ENCODE measurements around the gene DYRK4. TPM values are rescaled to one million over a fixed set of nuclear protein-coding genes. Genes with fewer than 3 reads are reported as not detected.

DYRK4 gene
- total and polyA plus RNA-seq, 4 donors: 29.6 to 74.8 (median 39.6) TPM

- 86 to 88% methylated on average over 2 of the region's 2 CpGs for WGBS, 2 donors
- Histone ChIP-seq H3K4me3 (ENCODE audit: low read length in 2 of 2) (no peak overlapping the region), H3K4me1 (ENCODE audit: control insufficient read depth in 1 of 2, insufficient read depth in 2 of 2, low read length in 2 of 2) (no peaks in the 10 kb centered on the region), H3K27me3 (ENCODE audit: control insufficient read depth in 1 of 2, insufficient read depth in 2 of 2, low read length in 1 of 2) (no peaks in the 10 kb centered on the region), H3K9me3 (ENCODE audit: control insufficient read depth, low read length) (no peaks in the 10 kb centered on the region), H3K36me3 (ENCODE audit: control insufficient read depth in 1 of 2, insufficient read depth in 2 of 2, low read length in 1 of 2) (no peaks in the 10 kb centered on the region), H3K27ac (ENCODE audit: low read depth in 1 of 2, low read length in 2 of 2) (no peak overlapping the region)
- no peak for DNase-seq
- no peak for ATAC-seq (ENCODE audit: low FRiP score)
- intact Hi-C loops (cut with DNase I): no loop called here
These were observed 5.1 kb upstream of the DYRK4 start for GRCh38 chr12:4556735-4557530.

GRCh38 chr12:4557586-4557985 lies 4.4 kb upstream of the DYRK4 start:
- intact Hi-C loops (cut with DNase I): no loop called here
- Histone ChIP-seq H3K27me3 (ENCODE audit: control insufficient read depth in 1 of 2, insufficient read depth in 2 of 2, low read length in 1 of 2) (no peaks in the 10 kb centered on the region), H3K4me1 (ENCODE audit: control insufficient read depth in 1 of 2, insufficient read depth in 2 of 2, low read length in 2 of 2) (no peaks in the 10 kb centered on the region), H3K4me3 (ENCODE audit: low read length in 2 of 2) (no peak overlapping the region), H3K9me3 (ENCODE audit: control insufficient read depth, low read length) (no peaks in the 10 kb centered on the region), H3K27ac (ENCODE audit: low read depth in 1 of 2, low read length in 2 of 2) (no peak overlapping the region), H3K36me3 (ENCODE audit: control insufficient read depth in 1 of 2, insufficient read depth in 2 of 2, low read length in 1 of 2) (no peaks in the 10 kb centered on the region)
- WGBS, 2 donors: 86 to 87% methylated on average over 5 of the region's 5 CpGs
- DNase-seq (no peak), ATAC-seq (ENCODE audit: low FRiP score) (no peak)

- Histone ChIP-seq H3K27ac (ENCODE audit: low read depth in 1 of 2, low read length in 2 of 2) (no peak overlapping the region), H3K36me3 (ENCODE audit: control insufficient read depth in 1 of 2, insufficient read depth in 2 of 2, low read length in 1 of 2) (no peaks in the 10 kb centered on the region), H3K4me1 (ENCODE audit: control insufficient read depth in 1 of 2, insufficient read depth in 2 of 2, low read length in 2 of 2) (no peaks in the 10 kb centered on the region), H3K9me3 (ENCODE audit: control insufficient read depth, low read length) (no peaks in the 10 kb centered on the region), H3K4me3 (ENCODE audit: low read length in 2 of 2) (no peak overlapping the region), H3K27me3 (ENCODE audit: control insufficient read depth in 1 of 2, insufficient read depth in 2 of 2, low read length in 1 of 2) (no peaks in the 10 kb centered on the region)
- intact Hi-C loops (cut with DNase I): no loop called here
- ATAC-seq (ENCODE audit: low FRiP score) (no peak), DNase-seq (no peak)
- 95 to 97% methylated on average over 2 of the region's 2 CpGs for WGBS, 2 donors
These were observed 3.8 kb upstream of the DYRK4 start for GRCh38 chr12:4558171-4558570.

DNA sequence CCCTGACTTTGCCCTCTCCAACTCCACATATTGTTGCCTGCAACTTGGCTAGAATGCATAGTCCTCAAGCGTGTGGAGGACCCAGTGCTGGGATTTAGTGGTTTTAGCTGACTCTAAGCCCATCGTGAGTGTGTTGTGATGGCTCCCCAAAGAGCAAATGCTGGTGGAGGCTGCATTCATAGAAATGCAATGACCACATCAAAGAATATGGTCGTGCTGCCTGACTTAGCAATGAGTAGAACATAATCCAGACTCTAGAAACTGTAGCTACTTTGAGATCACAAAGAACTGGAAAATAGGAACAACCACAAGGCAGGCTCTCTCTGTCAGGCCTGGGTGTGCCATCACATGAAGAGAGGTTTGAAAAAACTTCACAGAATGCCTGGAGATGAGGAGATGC lies 1.3 kb downstream of the DYRK4 start:
- Histone ChIP-seq H3K27ac (ENCODE audit: low read depth in 1 of 2, low read length in 2 of 2) (no peak overlapping the region), H3K4me3 (ENCODE audit: low read length in 2 of 2) (no peak overlapping the region), H3K9me3 (ENCODE audit: control insufficient read depth, low read length) (no peaks in the 10 kb centered on the region), H3K4me1 (ENCODE audit: control insufficient read depth in 1 of 2, insufficient read depth in 2 of 2, low read length in 2 of 2) (no peaks in the 10 kb centered on the region), H3K36me3 (ENCODE audit: control insufficient read depth in 1 of 2, insufficient read depth in 2 of 2, low read length in 1 of 2) (no peaks in the 10 kb centered on the region), H3K27me3 (ENCODE audit: control insufficient read depth in 1 of 2, insufficient read depth in 2 of 2, low read length in 1 of 2) (no peaks in the 10 kb centered on the region)
- DNase-seq (no peak), ATAC-seq (ENCODE audit: low FRiP score) (no peak)
- WGBS, 2 donors: 79 to 81% methylated on average over 3 of the region's 3 CpGs
- intact Hi-C loops (cut with DNase I): no loop called here

- Histone ChIP-seq H3K27me3 (ENCODE audit: control insufficient read depth in 1 of 2, insufficient read depth in 2 of 2, low read length in 1 of 2) (no peaks in the 10 kb centered on the region), H3K4me1 (ENCODE audit: control insufficient read depth in 1 of 2, insufficient read depth in 2 of 2, low read length in 2 of 2) (no peaks in the 10 kb centered on the region), H3K9me3 (ENCODE audit: control insufficient read depth, low read length) (no peaks in the 10 kb centered on the region), H3K4me3 (ENCODE audit: low read length in 2 of 2) (no peak overlapping the region), H3K36me3 (ENCODE audit: control insufficient read depth in 1 of 2, insufficient read depth in 2 of 2, low read length in 1 of 2) (no peaks in the 10 kb centered on the region), H3K27ac (ENCODE audit: low read depth in 1 of 2, low read length in 2 of 2) (no peak overlapping the region)
- WGBS, 2 donors: 70% methylated on average over 5 of the region's 5 CpGs
- intact Hi-C loops (cut with DNase I): no loop called here
- no peak for DNase-seq
- ATAC-seq (ENCODE audit: low FRiP score): no peak
These were observed 2.8 kb downstream of the DYRK4 start for GRCh38 chr12:4564818-4565217.

DNA sequence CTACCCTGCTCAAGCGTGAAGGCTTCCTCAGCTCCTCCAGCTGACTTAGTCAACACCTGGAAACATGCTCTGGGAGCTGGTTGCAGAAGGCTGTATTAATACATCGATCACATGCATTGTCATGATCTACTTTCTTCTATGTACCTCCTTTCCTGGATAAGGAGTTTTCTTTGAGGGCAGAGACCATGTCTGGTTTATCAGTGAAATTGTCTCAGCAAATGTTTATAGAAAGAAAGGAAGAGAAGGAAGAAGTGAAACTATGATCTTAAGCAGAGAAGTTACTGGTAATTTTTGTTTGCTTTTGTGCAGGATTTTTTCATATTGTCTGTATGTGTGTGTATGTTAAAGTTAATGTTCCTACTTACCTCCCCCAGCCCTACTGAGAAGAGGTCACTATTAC lies 4.5 kb downstream of the DYRK4 start:
- no peaks in the 10 kb centered on the region for H3K9me3 ChIP-seq (ENCODE audit: control insufficient read depth, low read length)
- no peak overlapping the region for H3K27ac ChIP-seq (ENCODE audit: low read depth in 1 of 2, low read length in 2 of 2)
- no peaks in the 10 kb centered on the region for H3K4me1 ChIP-seq (ENCODE audit: control insufficient read depth in 1 of 2, insufficient read depth in 2 of 2, low read length in 2 of 2)
- no peak for ATAC-seq (ENCODE audit: low FRiP score)
- intact Hi-C loops (cut with DNase I): no loop called here
- no peaks in the 10 kb centered on the region for H3K36me3 ChIP-seq (ENCODE audit: control insufficient read depth in 1 of 2, insufficient read depth in 2 of 2, low read length in 1 of 2)
- no peaks in the 10 kb centered on the region for H3K27me3 ChIP-seq (ENCODE audit: control insufficient read depth in 1 of 2, insufficient read depth in 2 of 2, low read length in 1 of 2)
- no peak overlapping the region for H3K4me3 ChIP-seq (ENCODE audit: low read length in 2 of 2)
- 89 to 93% methylated on average over 2 of the region's 2 CpGs for WGBS, 2 donors
- no peak for DNase-seq

- intact Hi-C loops (cut with DNase I): no loop called here
- Histone ChIP-seq H3K9me3 (ENCODE audit: control insufficient read depth, low read length) (no peaks in the 10 kb centered on the region), H3K4me1 (ENCODE audit: control insufficient read depth in 1 of 2, insufficient read depth in 2 of 2, low read length in 2 of 2) (no peaks in the 10 kb centered on the region), H3K4me3 (ENCODE audit: low read length in 2 of 2) (no peak overlapping the region), H3K27ac (ENCODE audit: low read depth in 1 of 2, low read length in 2 of 2) (no peak overlapping the region), H3K36me3 (ENCODE audit: control insufficient read depth in 1 of 2, insufficient read depth in 2 of 2, low read length in 1 of 2) (no peaks in the 10 kb centered on the region), H3K27me3 (ENCODE audit: control insufficient read depth in 1 of 2, insufficient read depth in 2 of 2, low read length in 1 of 2) (no peaks in the 10 kb centered on the region)
- DNase-seq: no peak
- 64 to 73% methylated on average over 3 of the region's 3 CpGs for WGBS, 2 donors
- no peak for ATAC-seq (ENCODE audit: low FRiP score)
These were observed 5.3 kb downstream of the DYRK4 start for GRCh38 chr12:4567073-4567881.

- Histone ChIP-seq H3K9me3 (ENCODE audit: control insufficient read depth, low read length) (no peaks in the 10 kb centered on the region), H3K27me3 (ENCODE audit: control insufficient read depth in 1 of 2, insufficient read depth in 2 of 2, low read length in 1 of 2) (no peaks in the 10 kb centered on the region), H3K36me3 (ENCODE audit: control insufficient read depth in 1 of 2, insufficient read depth in 2 of 2, low read length in 1 of 2) (no peaks in the 10 kb centered on the region), H3K4me3 (ENCODE audit: low read length in 2 of 2) (no peak overlapping the region), H3K27ac (ENCODE audit: low read depth in 1 of 2, low read length in 2 of 2) (no peak overlapping the region), H3K4me1 (ENCODE audit: control insufficient read depth in 1 of 2, insufficient read depth in 2 of 2, low read length in 2 of 2) (no peaks in the 10 kb centered on the region)
- WGBS, 2 donors: 87 to 89% methylated on average over 4 of the region's 4 CpGs
- intact Hi-C loops (cut with DNase I): no loop called here
- DNase-seq: no peak
- no peak for ATAC-seq (ENCODE audit: low FRiP score)
These were observed 7.3 kb downstream of the DYRK4 start for GRCh38 chr12:4569261-4569660.

DNA sequence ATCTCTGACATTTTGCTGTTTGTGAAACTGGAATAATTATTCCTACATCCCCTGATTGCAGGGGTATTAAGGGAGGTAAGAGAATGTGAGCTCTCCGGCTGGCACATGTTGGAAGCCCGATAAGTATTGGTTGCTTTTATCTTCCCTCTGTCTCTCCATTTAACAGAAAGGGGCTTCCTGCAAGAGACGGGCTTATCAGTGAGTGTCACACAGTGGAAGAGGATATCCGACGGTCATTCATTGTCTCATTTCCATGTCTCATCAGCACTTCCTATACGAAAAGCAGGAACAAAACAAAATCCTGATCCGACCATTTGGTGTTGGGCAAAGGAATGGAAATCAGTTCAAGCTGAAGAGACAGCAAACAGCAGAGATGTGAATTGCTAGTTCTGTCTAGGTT lies 10.7 kb downstream of the DYRK4 start:
- DNase-seq: no peak
- 85 to 88% methylated on average over 7 of the region's 7 CpGs for whole genome bisulfite sequencing, 2 donors
- Histone ChIP-seq H3K27ac (ENCODE audit: low read depth in 1 of 2, low read length in 2 of 2) (no peak overlapping the region), H3K4me3 (ENCODE audit: low read length in 2 of 2) (no peak overlapping the region), H3K9me3 (ENCODE audit: control insufficient read depth, low read length) (no peaks in the 10 kb centered on the region), H3K4me1 (ENCODE audit: control insufficient read depth in 1 of 2, insufficient read depth in 2 of 2, low read length in 2 of 2) (no peaks in the 10 kb centered on the region), H3K27me3 (ENCODE audit: control insufficient read depth in 1 of 2, insufficient read depth in 2 of 2, low read length in 1 of 2) (peaks cover 0 to 2% of the 10 kb centered on the region in 2 donors), H3K36me3 (ENCODE audit: control insufficient read depth in 1 of 2, insufficient read depth in 2 of 2, low read length in 1 of 2) (no peaks in the 10 kb centered on the region)
- intact Hi-C loops (cut with DNase I): no loop called here
- no peak for ATAC-seq (ENCODE audit: low FRiP score)
